GM21528 (cell line): ENCODE results near the gene SP6.

ENCODE experiments used
- ATAC-seq: cut with Tn5 transposase; IDR thresholded peaks from one replicate; pipeline ENCODE4 v1.9.1; 2021; ENCODE audit warnings: mild to moderate bottlenecking, moderate library complexity; ENCODE audit not compliant: unreplicated experiment, low FRiP score

The SP6 gene

DNA sequence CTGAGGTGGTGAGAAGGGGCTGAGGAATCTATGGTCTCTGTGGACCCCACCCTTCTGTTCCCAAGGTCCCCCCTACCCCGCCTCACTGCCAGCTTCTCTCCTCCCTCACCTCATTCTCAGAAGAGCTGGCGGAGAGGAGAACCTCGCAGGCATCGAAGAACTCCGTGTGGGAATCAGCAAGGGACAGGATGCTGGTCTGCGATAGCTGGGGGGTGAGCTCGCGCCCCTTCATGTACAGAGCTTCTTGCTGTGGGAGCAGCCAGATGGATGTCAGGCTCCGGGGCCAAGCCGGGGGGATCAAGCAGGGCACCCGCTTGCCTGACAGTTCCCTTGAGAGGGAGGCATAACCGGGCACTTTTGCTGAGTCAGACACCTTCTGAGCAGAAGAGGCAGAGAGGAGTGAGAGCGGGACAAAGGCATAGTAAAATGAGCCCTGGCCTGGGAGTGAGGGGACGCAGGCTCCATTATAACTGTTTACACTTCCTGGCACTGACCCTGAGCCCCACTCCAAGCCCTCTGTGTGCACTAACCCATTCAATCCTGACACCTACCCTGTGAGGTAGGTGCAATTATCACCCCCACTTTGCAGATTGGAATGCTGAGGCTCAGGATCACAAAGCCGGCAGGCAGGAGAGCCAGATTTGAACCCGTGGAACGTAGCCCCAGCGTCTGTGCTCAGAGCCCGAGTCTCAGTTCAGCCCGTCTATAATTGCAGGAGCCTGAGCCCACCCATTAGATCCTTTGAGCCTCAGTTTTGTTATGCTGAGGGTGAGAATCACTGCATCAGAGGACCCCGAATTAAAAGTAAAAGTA, 35.7 kb downstream of the SP6 start:
- no peak for ATAC-seq

DNA sequence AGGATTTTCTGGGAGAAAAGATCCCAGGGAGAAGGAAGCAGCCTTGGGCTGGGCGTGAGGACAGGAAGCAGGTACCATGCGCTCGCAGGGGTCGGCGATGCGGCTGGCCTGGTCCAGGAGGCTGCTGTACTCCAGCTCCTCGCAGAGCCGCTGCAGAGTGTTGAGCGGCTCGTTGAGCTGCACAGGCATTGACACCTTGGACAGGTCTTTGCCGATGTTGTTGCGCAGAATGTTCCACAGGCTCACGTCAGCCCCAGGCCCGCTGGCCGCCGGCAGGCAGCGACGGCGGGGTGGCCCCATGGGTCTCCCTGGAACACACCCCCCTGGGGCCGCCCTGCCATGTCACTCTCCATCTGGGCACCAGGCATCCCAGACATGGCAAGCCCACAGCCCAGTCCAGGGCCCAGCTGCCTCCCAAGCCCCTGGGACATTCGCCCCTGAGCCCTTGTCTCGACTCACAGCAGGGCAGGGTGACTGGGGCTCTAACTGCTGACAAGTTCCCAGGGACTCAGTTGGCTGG, 37.4 kb downstream of the SP6 start:
- ATAC-seq, result no peak

DNA sequence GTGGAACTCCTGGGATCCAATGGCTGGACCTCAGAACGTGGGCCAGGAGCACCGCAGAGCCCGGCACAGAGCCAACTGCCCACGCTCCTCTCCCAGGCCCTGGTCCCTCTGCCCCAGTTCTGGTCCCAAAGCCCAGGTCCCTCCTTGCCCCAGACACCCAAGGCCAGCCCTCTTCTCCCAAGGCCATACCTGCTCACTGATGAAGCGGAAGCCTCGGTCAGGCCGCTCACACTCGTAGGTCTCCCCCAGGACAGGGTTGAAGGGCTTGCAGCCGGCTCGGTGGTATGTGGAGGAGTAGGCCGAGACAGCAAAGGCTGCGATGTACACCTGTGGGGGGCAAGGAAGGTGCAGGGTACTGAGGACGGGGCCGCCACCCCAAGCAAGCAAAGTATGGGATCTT, 37.9 kb downstream of the SP6 start:
- ATAC-seq, result no peak

DNA sequence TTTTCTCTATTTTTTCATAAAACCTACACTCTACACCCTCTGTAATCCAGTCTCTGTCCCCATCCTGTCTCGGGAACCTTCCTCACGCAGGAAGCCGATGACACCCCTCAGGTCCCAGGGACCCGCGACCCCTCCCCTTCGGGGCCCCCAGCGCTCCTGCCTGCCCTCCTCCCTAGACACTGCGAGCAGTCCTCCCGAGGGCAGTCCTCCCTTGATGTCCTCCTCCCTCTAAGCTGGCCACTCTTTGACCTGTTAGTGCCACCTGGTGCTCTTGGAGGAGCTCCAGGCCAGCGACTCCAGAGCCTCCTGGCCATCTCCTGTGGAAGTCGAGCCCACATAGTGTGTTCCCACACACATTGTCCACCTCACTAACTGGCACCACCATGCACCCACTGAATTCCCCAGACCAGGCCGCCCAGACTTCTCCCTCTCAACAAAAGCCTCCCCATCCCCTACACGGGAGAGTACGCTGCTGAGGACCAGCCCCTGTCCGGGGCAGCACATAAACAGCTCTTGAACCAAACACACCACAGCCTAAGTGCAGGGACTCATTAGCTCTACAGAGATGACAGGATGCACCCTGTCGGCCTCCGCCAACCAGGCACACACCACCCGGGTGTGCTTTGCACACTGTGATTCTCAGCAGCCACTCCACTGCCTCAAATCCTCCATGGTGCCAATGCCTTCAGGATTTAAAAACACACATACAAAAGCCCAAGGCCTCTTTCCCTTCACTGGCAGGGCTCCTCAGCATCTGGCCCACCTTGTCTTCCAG, 38.6 kb downstream of the SP6 start:
- ATAC-seq, result no peak

DNA sequence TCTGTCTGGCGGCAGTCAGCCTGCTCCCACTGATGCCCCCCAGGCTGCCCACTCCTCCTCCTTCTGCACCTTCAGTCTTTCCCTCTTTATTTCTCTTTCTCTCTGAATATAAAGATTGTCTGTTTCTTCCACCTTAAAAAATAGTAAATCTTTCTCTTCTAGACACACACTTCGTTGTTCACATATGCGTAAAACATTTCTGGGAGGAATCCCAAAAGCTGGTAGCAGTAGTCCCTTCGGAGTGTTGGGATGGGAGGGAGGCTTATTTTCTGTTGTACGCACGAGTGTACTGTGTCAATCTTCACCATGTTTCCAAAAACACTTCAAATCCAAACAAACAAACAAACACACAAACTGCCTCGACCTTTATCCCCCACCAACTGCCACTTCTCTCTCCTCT, 39.3 kb downstream of the SP6 start:
- ATAC-seq, result no peak

DNA sequence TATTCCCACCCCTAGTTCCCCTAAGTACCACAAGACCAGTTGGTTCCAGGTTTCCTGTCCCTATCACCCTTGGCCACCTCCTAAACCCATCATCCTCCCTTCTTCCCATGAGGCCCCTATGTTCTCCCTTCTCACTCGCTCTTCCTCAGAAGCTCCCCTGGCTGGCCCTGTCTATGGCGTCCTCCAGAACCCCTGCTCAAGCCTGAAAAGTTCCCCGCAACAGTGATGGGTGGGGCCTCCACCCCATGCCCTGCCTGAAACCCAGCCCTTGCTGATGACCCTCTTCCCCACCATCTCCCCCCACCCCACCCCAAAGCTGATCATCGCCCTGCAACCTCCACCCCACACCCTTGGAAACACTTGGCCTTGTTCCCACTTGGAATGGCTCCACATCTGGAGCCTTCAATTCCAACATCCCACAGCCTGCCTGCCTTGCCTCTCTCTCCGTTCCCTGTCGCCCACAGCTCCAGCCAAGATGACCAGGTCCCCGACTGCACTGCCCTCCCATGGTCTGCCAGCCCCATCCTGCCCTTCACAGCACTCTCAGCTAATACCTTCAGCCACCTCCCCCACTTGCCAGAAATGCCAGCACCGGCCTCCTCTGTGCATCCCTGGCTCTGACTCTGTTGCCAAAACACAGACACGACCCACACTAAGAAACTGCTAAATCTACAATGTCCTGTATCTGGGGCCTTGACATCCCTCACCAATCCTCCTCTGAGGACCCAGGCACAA, 39.9 kb downstream of the SP6 start:
- no peak for ATAC-seq

DNA sequence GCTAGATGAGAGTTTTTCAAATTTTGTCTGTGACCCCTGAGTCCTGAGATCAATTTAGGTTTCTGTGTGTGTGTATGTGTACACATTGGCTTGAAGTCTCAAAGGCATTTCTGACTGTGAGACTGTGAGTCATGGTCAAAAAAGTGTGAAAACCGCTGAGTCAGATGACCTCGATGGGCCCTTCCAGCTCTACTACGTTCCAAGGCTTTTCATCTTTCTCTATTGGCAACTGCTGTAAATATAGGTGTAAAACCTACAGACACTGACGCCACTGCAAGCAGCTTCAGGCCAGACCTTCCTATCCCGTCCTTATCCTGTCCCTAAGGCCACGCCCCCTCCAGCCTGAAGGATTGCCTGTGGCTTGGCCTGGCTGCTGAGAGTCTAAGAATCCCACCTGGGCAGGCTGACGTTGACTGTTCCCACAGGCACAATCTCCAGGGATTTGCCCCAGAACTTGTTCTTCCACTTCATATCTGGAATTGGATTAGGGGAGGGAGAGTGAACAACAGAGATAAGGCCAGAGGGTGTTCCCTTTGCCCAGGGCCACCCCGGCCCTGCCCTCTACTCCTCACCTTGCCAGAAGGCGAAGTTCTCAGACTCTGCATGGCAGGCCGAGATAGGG, 40.7 kb downstream of the SP6 start:
- no peak for ATAC-seq

DNA sequence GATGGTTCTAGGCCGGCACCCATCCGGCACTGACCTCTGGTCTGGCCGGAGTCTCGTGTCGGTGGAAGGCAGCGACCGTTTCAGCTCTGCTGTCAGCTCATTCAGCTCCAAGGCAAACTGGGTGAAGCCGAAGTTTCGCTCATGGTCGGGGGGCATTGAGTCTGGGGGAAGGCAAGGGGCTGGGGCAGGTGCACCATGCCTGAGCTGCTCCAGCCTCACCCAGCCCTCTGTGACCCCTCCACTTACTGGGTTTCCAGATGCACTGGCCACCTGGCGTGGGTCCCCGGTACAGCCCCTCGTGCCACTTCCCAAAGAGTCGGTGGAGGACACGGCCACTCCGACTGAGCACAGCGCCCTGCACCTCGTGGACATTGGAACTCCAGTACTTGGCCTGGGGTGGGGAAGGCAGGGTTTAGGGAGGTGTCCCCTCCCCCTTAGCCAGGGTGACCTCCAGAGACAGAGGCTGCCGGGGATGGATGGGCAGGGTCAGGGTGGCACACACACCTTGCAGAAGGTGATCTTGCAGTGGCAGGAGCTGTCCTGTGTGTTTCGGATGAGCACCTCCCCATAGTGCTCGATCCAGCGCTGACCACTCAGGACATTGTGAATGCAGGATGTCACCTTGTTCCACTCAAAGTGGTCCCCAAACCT, 42.0 kb downstream of the SP6 start:
- ATAC-seq, result no peak

DNA sequence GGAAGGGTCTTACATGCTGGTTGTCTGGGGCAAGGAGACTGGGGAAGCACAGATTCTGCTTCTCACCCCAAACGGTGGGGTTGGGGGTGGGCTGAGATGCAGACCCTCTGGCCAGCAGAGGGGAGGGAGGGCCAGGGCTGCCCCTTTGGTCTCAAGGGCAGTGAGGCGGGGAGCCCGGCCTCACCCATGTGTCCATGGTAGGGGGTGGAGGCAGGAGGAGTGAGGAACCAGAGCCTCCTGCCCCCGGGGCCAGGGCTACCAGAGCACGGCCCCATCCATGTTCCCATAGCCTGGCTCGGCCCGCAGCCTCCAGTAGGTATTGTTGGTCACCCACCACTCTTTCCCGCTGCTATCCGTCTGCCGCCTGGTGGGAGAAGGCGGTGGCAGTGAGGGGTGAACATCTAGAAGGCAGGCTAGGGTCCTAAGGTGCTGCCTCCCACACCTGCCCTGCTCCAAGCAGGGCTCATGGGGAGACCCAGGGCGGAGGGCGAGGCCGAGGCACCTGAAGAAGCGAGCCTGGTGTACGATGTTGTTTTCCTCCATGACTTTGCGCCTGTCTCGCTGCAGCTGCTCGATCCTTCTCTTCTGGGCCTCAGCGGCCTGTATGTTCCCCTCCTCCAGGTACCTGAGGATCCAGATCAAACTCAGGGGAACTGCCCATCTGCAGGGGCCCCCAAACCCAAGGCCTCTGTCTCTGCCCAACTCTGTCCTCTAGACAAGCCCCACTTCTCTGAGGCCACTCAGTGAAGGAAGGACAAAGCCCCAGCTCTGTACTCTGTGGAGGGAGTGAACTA, 42.7 kb downstream of the SP6 start:
- no peak for ATAC-seq

DNA sequence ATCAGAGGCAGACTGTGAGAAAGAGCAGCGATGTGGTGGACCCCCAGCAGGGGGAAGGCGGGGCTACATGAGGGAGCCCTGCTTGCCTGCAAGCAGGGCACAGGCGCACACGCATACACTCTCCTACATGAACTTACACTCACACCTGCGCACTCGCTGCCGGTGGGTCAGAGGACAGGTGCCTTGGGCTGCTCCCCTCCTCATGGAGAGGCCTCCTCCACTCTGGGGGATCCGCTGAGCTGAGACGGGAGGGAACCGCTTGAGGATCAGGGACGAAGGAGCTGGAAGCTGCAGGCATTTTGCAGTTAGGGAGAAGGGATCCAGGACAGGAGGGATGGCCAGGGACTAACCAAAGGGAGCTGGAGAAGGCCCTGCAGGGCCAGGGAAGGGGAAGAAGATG, 43.5 kb downstream of the SP6 start:
- ATAC-seq, result no peak

DNA sequence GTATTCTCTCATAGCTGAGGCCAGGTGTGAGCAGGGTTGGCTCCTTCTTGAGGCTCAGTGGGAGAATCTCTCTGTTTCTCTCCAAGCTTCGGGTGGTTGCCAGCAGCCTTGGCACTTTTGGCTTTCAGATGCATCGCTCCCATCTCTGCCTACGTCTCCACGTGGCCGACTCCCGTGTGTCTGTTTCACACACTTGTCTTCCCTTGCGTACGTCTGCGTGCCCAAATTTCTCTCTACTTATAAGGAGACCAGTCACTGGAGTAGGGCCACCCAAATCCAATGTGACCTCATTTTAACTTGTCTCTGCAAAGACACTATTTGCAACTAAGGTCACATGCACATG, 44.1 kb downstream of the SP6 start:
- ATAC-seq, result no peak

DNA sequence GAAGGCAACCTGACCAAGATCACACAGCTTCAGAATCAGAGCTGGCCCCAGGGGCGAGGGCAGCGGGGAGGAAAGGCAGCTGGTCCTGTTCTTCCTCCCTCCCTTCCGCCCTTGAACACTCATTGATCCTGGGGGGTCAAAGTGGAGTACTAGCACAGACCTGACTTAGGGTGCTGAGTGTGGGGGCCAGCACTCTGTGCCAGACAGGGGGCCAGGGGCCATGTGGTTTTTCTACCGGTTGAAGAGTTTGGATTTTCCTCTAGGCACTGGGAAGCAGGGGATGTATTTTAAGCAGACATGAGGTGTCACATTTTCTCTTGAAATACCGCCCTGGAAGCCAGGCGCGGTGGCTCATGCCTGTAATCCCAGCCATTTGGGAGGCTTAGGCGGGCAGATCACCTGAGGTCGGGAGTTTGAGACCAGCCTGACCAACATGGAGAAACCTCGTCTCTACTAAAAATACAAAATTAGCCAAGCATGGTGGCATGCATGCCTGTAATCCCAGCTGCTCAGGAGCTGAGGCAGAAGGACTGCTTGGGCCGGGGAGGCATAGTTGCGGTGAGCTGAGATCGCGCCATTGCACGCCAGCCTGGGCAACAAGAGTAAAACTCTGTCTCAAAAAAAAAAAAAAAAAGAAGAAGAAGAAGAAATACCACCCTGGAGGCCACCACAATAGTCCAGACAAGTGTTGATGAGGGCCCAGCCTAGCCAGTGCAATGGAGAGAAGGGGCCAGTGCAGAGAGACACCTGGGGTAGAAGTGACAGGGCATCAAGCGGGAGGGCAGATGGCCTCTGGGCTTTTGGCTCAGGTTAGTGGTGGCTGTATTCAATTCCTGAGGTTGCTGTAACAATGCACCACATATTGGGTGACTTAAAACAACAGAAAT, 44.7 kb downstream of the SP6 start:
- ATAC-seq, result no peak

DNA sequence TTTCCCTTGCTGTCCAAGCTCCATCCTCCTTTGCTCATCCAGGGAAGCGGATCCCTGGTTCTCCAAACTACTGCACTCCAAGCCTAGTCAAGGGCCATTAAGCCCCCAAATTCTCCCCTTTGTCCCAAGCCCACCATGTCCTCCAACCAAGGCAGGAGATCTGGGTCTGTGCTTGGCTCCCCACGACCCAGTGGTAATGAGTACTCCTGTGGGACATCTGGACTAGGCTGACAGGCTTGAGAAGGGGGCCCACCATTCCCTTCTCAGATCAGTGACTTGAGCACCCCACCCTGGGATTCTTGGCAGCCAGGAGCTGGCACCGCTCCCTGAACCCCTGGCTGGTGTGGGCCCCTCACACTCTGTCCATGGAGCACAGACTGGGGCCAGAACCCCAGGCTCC, 46.5 kb downstream of the SP6 start:
- ATAC-seq, result no peak

DNA sequence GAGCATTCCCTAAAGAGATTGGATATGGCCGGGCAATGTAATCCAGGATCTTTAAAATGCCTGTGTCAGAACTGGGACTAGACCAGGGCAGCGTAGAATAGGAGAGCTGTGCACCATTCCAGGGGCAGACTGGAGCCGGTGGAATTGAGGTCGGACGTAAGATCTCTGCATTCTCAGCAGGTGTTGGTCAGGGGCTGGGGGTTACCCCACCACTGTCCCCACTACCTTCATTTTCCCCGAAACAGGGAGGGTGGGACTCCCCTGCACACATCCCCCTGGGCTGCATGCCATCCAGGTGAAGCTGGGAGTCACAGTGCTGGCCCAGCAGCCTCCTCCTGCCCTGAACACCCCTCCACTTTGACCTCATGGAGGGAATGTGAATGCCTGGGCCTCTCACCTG, 47.2 kb downstream of the SP6 start:
- no peak for ATAC-seq

DNA sequence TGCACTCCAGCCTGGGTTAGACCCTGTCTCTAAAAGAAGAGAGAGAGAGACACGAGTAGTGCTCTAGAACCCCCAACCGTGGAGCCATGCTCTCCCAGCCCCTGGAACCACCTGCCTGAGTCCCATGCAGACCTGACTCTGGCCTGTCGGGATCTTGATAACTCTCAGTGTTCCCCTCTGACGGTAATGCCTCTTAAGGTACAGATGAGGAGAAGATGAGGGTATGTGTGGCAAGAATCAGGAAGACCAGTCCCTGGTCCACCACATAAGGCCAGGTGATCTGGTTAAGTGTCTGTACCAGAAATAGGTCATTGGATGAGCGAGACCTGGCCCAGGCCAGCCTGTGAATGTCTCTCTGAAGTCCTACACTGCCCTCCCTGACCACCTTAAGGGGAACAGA, 47.8 kb downstream of the SP6 start:
- ATAC-seq, result no peak

DNA sequence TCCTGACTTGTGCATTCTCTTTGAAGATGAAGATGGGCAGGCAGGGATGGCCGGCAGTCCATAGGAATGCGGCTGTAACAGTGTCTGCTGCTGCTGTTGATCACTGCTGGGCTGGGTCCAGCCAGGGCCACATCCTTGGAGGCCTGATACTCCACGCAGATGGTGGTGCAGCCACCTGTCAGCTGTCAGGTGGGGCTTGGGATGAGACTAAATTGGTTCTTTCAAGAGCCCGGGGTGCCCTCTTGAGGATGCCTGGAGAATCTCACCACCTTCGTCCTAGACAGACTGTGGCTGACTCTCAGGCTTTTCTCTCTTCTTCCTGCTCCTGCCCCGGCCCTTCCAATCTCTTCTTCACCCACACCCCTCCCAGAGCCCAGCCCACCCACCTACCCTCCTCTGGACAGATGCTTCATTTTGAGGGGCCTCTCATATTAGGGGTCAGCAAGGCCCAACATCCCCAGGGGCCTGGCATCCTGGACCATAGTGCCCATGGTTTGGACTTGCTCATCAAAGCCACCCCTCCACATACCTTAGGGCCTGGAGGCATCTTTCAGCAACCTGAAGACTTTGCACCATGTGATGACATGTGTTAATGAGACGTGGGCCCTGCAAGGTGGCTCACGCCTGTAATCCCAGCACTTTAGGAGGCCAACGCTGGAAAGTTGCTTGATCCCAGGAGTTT, 48.5 kb downstream of the SP6 start:
- ATAC-seq, result no peak

DNA sequence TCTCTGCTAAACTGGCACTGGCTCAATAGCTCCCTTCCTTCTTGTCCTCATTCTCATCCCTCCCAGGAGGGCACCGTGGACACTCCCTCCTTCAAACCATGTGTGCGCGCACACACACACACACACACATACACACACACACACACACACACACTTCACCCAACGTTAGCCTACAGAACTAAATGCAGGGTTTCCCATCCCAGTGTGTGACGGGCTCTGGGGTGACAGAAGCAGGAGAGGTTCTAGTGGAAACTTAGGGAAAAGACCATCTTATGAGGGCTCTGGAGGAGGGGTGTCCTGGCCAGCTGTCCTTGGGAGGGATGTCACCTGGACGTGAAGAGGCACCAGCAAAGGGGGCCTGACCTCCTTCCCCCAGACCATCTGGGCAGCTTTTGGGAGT, 49.1 kb downstream of the SP6 start:
- ATAC-seq, result no peak

DNA sequence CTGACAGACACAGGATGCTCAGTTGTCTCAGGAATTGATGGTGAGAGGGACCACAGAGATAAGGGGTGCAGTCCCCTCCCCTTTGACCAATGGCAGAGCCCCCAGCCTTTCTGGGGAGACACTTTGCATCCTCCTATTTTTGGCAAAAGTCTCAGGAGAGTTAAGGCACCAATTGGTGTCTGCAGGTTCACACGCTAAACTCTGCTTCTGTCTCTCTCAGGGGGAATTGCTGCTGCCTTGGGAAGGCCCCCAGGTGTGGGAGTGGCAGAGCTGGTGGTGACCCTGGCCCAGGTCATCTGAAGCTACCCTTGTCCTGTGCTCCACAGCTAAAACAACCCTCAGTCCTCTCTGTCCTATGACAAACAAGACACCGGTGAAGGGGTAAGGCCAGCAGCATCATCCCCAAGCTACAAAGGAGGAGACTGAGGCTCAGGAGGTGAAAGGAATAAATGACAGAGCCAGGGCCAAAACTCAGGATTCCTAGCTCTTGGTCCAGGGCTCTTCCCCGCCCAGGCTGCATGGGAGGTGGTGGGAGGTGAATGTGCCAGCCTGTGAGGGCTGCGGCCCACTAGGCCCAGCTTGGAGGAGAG, 49.7 kb downstream of the SP6 start:
- ATAC-seq, result no peak
